MM.1S (cell line): Measurements from ENCODE around the gene BCAR3.

ENCODE experiments used
- DNase-seq: peaks from one replicate; pipeline ENCODE4 v3.0.0-alpha.2; 2015
- H2AFZ ChIP-seq: fragments of 300-600 bp; sonication (generic); 2 replicates; pipeline ENCODE4 v1.6.0; 2016; ENCODE audit warnings: antibody characterized with exemption, low read length
- H3F3A ChIP-seq: fragments of 300-600 bp; sonication (generic); 2 replicates; pipeline ENCODE4 v1.6.1; 2016; ENCODE audit warnings: mild to moderate bottlenecking, antibody characterized with exemption, low read length, moderate library complexity, mixed read lengths; ENCODE audit not compliant: insufficient read depth
- H3K27ac ChIP-seq: fragments of 300-600 bp; sonication (generic); 2 replicates; pipeline ENCODE4 v1.5.1; 2016; ENCODE audit warnings: mild to moderate bottlenecking, low read length
- H3K27me3 ChIP-seq: fragments of 300-600 bp; sonication (generic); replicated peaks from 2 replicates; pipeline ENCODE4 v1.6.0; 2016; ENCODE audit warnings: low read length; ENCODE audit not compliant: insufficient read depth
- H3K36me3 ChIP-seq: fragments of 300-600 bp; sonication (generic); replicated peaks from 2 replicates; pipeline ENCODE4 v1.6.1; 2016; ENCODE audit warnings: mild to moderate bottlenecking, low read length, mixed read lengths; ENCODE audit not compliant: insufficient read depth
- H3K4me1 ChIP-seq: fragments of 300-600 bp; sonication (generic); 2 replicates; pipeline ENCODE4 v1.6.1; 2016; ENCODE audit warnings: low read length, mixed read lengths
- H3K4me2 ChIP-seq: fragments of 300-600 bp; sonication (generic); 2 replicates; pipeline ENCODE4 v1.6.0; 2016; ENCODE audit warnings: low read depth, low read length
- H3K4me3 ChIP-seq: fragments of 300-600 bp; sonication (generic); 2 replicates; pipeline ENCODE4 v1.5.1; 2016; ENCODE audit warnings: low read length, mixed read lengths
- H3K79me2 ChIP-seq: fragments of 300-600 bp; sonication (generic); 2 replicates; pipeline ENCODE4 v1.6.1; 2016; ENCODE audit warnings: mixed run types, low read length, mixed read lengths
- H3K9ac ChIP-seq: fragments of 300-600 bp; sonication (generic); 2 replicates; pipeline ENCODE4 v1.6.1; 2016; ENCODE audit warnings: low read length, mixed read lengths
- H3K9me2 ChIP-seq: fragments of 300-600 bp; sonication (generic); replicated peaks from 2 replicates; pipeline ENCODE4 v1.6.1; 2016; ENCODE audit warnings: mild to moderate bottlenecking, low read length, mixed read lengths; ENCODE audit not compliant: insufficient read depth
- H3K9me3 ChIP-seq: fragments of 300-600 bp; sonication (generic); replicated peaks from 2 replicates; pipeline ENCODE4 v1.6.1; 2016; ENCODE audit warnings: mild to moderate bottlenecking, low read length, mixed read lengths; ENCODE audit not compliant: insufficient read depth
- H4K20me1 ChIP-seq: fragments of 300-600 bp; sonication (generic); 2 replicates; pipeline ENCODE4 v1.6.1; 2016; ENCODE audit warnings: mild to moderate bottlenecking, low read length, moderate library complexity, mixed read lengths; ENCODE audit not compliant: insufficient read depth
- CTCF ChIP-seq: fragments of 300-600 bp; sonication (generic); IDR thresholded peaks from 2 replicates; pipeline ENCODE4 v1.5.1; 2016; ENCODE audit warnings: antibody characterized with exemption, low read length, mixed read lengths
- EZH2 ChIP-seq: fragments of 300-600 bp; sonication (generic); optimal IDR thresholded peaks from 2 replicates; pipeline ENCODE3; 2017; ENCODE audit warnings: low read depth, mild to moderate bottlenecking, antibody characterized with exemption, low read length, mixed read lengths
- EZH2phosphoT487 ChIP-seq: fragments of 300-600 bp; sonication (generic); IDR thresholded peaks from 2 replicates; pipeline ENCODE4 v1.6.1; 2018; ENCODE audit warnings: antibody characterized with exemption, low read length

BCAR3 gene

DNA sequence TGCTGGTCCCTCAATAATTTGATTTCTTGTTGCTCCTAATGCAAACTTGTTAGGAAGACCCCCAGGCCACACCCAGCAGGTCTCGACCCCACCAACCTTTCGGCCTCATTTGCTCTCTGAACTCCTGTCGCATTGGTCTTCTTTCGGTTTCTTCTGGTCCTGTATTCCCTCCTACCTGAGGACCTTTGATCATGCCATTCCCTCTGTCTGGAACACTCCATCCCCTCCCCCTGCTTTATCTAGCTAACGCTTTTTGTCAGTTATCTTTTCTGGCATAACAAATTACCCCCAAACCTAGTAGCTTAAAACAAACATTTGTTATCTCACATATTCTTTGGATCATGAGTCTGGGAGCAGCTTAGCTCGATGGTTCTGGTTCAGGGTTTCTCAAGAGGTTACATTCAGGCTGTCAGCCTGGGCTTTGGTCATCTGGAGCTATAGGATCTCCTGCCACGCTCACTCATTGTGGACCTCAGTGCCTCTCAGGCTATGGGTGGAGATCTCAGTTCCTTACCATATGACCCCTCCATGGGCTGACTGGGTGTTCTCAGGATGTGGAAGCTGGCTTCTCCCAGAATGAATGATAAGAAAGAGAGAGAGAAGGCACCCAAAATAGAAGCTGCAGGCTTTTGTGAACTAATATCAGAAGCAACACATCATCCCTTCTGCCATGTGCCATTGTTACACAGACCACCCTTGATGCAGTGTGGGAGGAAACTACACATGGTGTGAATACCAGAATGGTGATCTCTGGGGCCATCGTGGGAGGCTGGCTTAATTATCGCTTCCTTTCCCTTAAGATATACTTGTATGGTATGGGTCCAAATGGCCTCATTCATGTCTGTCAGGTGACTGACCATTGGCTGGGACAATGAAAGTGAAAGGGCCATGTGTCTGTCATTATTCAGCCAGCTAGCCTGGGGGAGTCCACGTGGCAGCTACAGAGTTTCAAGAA lies 29.1 kb upstream of the BCAR3 start:
- Histone ChIP-seq H3K27me3 (no peaks in the 10 kb centered on the region), H3K27ac (no peak overlapping the region)

DNA sequence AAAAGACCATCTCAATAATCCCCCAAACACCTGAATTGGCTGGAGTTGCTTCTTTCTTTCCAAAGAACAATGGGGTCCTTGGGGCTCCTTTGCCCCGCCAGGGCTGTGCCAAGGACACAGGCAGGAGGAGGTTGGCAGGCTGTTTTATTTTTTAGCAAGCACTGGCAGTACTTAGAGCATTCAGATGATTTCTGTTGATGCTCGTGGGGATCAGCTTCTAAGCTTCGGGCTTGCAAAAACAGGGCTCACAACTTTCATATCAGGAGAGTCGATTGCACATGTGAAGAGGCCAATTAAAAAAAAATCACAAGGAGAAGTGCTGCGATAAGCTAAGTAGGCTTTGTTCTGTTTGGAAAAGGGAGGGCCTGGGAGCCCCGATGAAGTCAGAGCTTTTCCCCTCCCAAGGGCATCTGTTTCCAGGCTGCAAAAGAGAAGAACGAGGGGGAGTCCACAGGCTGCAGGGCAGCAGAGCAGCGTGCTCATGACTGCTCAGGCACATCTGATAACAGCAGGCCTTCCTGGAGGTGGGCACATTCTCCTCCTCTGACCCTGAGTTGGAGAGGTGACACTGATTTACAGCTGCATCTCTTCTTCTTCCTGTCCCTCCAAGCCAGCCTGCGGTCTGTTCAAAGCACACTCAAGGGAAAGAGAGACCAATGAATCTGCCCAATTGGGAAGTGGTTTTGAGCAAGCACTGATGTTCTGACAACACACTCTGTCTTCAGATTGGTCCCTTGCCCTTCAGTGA lies 27.3 kb upstream of the BCAR3 start:
- H2AFZ ChIP-seq: no peak overlapping the region
- H3K9me2 ChIP-seq: no peaks in the 10 kb centered on the region
- no peak overlapping the region for H3K4me3 ChIP-seq
- H3K9me3 ChIP-seq: no peaks in the 10 kb centered on the region
- no peaks in the 10 kb centered on the region for H3K36me3 ChIP-seq
- no peaks in the 10 kb centered on the region for H3K27me3 ChIP-seq
- no peak overlapping the region for H3K9ac ChIP-seq
- no peak for DNase-seq
- H3K4me2 ChIP-seq: peak overlapping the region; percentile 24; the same call in 1 of the 2 replicates
- TF ChIP-seq CTCF: no peak
- TF ChIP-seq EZH2phosphoT487: no peak
- TF ChIP-seq EZH2: no peak
- H3K79me2 ChIP-seq: no peaks in the 10 kb centered on the region
- 0 out of 2 replicates have a peak, but pooled peaks cover 8% of the 10 kb centered on the region for H3K4me1 ChIP-seq
- no peaks in the 10 kb centered on the region for H4K20me1 ChIP-seq
- H3K27ac ChIP-seq: no peak overlapping the region
- H3F3A ChIP-seq: no peaks in the 10 kb centered on the region

More for the DNA sequence above, 29.1 kb upstream of the BCAR3 start:
- H3K9me3 ChIP-seq: no peaks in the 10 kb centered on the region
- DNase-seq: no peak
- TF ChIP-seq EZH2: no peak
- H3K4me2 ChIP-seq: no peak overlapping the region
- no peak overlapping the region for H3K4me3 ChIP-seq
- no peaks in the 10 kb centered on the region for H3K79me2 ChIP-seq
- no peaks in the 10 kb centered on the region for H3K36me3 ChIP-seq
- H3K9me2 ChIP-seq: no peaks in the 10 kb centered on the region
- H4K20me1 ChIP-seq: no peaks in the 10 kb centered on the region
- 0 out of 2 replicates have a peak, but pooled peaks cover 8% of the 10 kb centered on the region for H3K4me1 ChIP-seq
- H3K9ac ChIP-seq: no peak overlapping the region
- H3F3A ChIP-seq: no peaks in the 10 kb centered on the region
- no peak overlapping the region for H2AFZ ChIP-seq

- Histone ChIP-seq H3K9ac (no peak overlapping the region), H3K9me3 (no peaks in the 10 kb centered on the region), H3K4me1 (0 out of 2 replicates have a peak, but pooled peaks cover 8% of the 10 kb centered on the region), H3K9me2 (no peaks in the 10 kb centered on the region), H2AFZ (no peak overlapping the region), H3K27ac (peak overlapping the region; percentile 25; the same call in 1 of the 2 replicates), H4K20me1 (no peaks in the 10 kb centered on the region), H3K27me3 (no peaks in the 10 kb centered on the region), H3K79me2 (no peaks in the 10 kb centered on the region), H3K4me3 (no peak overlapping the region), H3K4me2 (peak overlapping the region; percentile 24; the same call in 1 of the 2 replicates), H3K36me3 (no peaks in the 10 kb centered on the region), H3F3A (no peaks in the 10 kb centered on the region)
- DNase-seq: peak; percentile 49
- TF ChIP-seq EZH2 (no peak), EZH2phosphoT487 (no peak), CTCF (no peak)
These were observed 26.3 kb upstream of the BCAR3 start for GRCh38 chr1:93707956-93708355.
